Measurements from ENCODE around the gene TAS2R30. TPM values are rescaled to one million over a fixed set of nuclear protein-coding genes. Genes with fewer than 3 reads are reported as not detected.
"Not testable (repeated sequence)": the region's sequence is repeated elsewhere in the genome, so short reads cannot be mapped to it uniquely, and the experiment has no call there.

The TAS2R30 gene
- total and polyA plus RNA-seq, 2 donors (not counting 1 experiment from before 2014, with no cell fraction given) = 9.5 TPM; not detected in 1

DNA sequence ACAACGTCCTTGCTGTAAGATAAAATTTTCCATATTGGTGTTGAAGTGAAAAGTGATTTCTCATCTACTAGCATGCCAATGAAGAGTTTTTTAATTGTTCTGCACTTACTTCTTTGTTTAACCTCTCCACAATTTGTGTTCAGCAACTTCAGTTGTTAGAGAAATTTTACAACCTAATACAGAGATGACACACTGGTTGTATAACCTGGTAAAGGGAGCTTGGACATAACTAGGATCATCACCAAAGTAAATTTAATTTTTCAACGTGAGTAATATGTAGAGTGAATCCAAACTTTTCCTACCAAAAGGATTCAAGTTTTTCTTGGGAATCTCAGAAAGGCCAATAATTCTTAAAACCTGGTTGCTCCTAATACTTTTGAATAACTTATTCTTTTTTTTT, 28.9 kb downstream of the TAS2R30 start:
- intact Hi-C loops (cut with micrococcal nuclease) = no loop called here
- Histone ChIP-seq H3K9me3 (ENCODE audit: control extremely low read depth in 1 of 3, control insufficient read depth in 2 of 3, insufficient read depth in 1 of 3, low read length in 2 of 3) (peaks cover 0 to 11% (median 3%) of the 10 kb centered on the region in 3 donors), H4K20me1 (ENCODE audit: control insufficient read depth, insufficient read depth, low read length, poor library complexity, severe bottlenecking) (peaks cover 7% of the 10 kb centered on the region), H3K9ac (ENCODE audit: low read length) (no peak overlapping the region), H3K4me2 (replicated peaks; ENCODE audit: low read depth, low read length, poor library complexity, severe bottlenecking) (no peak overlapping the region), H3K4me1 (ENCODE audit: control insufficient read depth in 2 of 2, insufficient read depth in 2 of 2, low read length in 2 of 2) (peaks cover 12 to 13% of the 10 kb centered on the region in 2 donors), H3K79me2 (ENCODE audit: control insufficient read depth, insufficient read depth, low read length) (peaks cover 50% of the 10 kb centered on the region), H3K27me3 (replicated peaks in 1 of 4; ENCODE audit: control extremely low read depth in 1 of 4, control insufficient read depth in 3 of 4, insufficient read depth in 4 of 4, low read length in 3 of 4) (no peaks in the 10 kb centered on the region), H3K4me3 (ENCODE audit: control extremely low read depth in 1 of 5, extremely low read depth in 1 of 5, insufficient read depth in 1 of 5, low read depth in 2 of 5, low read length in 4 of 5) (no peak overlapping the region), H3K27ac (ENCODE audit: low read length in 2 of 2) (no peak overlapping the region), H2AFZ (ENCODE audit: insufficient read depth, low read depth, low read length, poor library complexity, severe bottlenecking) (no peak overlapping the region), H3K36me3 (replicated peaks in 1 of 2; ENCODE audit: control extremely low read depth in 1 of 2, control insufficient read depth in 1 of 2, extremely low read depth in 1 of 2, insufficient read depth in 2 of 2, low read length in 1 of 2) (peaks cover 0 to 4% of the 10 kb centered on the region in 2 experiments)
- H3K27me3 Mint-ChIP-seq = no peaks in the 10 kb centered on the region
- H3K27ac Mint-ChIP-seq = no peak overlapping the region
- no CpG with 5 or more reads among the region's 2 CpGs for WGBS (ENCODE audit: insufficient coverage)
- H3K9me3 Mint-ChIP-seq (ENCODE audit: insufficient read depth) = peaks cover 3% of the 10 kb centered on the region
- H3K4me3 Mint-ChIP-seq = no peak overlapping the region
- TF ChIP-seq, protein P1, sequence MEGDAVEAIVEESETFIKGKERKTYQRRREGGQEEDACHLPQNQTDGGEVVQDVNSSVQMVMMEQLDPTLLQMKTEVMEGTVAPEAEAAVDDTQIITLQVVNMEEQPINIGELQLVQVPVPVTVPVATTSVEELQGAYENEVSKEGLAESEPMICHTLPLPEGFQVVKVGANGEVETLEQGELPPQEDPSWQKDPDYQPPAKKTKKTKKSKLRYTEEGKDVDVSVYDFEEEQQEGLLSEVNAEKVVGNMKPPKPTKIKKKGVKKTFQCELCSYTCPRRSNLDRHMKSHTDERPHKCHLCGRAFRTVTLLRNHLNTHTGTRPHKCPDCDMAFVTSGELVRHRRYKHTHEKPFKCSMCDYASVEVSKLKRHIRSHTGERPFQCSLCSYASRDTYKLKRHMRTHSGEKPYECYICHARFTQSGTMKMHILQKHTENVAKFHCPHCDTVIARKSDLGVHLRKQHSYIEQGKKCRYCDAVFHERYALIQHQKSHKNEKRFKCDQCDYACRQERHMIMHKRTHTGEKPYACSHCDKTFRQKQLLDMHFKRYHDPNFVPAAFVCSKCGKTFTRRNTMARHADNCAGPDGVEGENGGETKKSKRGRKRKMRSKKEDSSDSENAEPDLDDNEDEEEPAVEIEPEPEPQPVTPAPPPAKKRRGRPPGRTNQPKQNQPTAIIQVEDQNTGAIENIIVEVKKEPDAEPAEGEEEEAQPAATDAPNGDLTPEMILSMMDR (IDR thresholded peaks at IDR 0.05) = no peak
- TF ChIP-seq EZH2 (IDR thresholded peaks at IDR 0.05; ENCODE audit: borderline replicate concordance, insufficient read depth, low read depth, low read length, poor library complexity, severe bottlenecking) = no peak
- peaks cover 25% of the 10 kb centered on the region for H3K4me1 Mint-ChIP-seq
- ATAC-seq (ENCODE audit: low read depth) (no peak), DNase-seq (no peak)
- ChIA-PET CTCF (no interaction called here), POLR2A (no interaction called here)

DNA sequence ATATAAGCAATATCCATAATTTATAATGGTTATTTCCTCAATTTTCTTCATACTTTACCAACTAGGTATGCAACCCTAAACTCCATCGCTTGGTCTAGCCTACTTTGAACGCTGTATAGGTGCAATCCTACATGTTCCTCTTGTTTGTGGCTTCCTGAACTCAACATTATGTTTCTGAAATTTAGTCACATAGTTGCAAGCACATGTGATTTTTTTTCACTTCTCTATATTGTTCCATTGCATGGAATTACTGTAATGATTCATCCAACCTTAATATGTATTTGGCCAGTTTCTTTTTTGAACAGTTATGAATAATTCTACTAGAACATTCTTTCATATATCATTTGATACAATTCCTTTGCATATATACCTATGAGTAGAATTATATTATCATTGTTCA, 39.5 kb downstream of the TAS2R30 start:
- H3K9ac ChIP-seq (ENCODE audit: low read length); H2AFZ ChIP-seq (ENCODE audit: insufficient read depth, low read depth, low read length, poor library complexity, severe bottlenecking); H3K9me3 ChIP-seq (ENCODE audit: control extremely low read depth in 1 of 3, control insufficient read depth in 2 of 3, insufficient read depth in 1 of 3, low read length in 2 of 3); H3K27me3 ChIP-seq (replicated peaks in 1 of 4; ENCODE audit: control extremely low read depth in 1 of 4, control insufficient read depth in 3 of 4, insufficient read depth in 4 of 4, low read length in 3 of 4); H3K36me3 ChIP-seq (replicated peaks in 1 of 2; ENCODE audit: control extremely low read depth in 1 of 2, control insufficient read depth in 1 of 2, extremely low read depth in 1 of 2, insufficient read depth in 2 of 2, low read length in 1 of 2); H3K27ac Mint-ChIP-seq; H3K4me3 ChIP-seq (ENCODE audit: control extremely low read depth in 1 of 5, extremely low read depth in 1 of 5, insufficient read depth in 1 of 5, low read depth in 2 of 5, low read length in 4 of 5); intact Hi-C loops (cut with micrococcal nuclease); ATAC-seq (ENCODE audit: low read depth); H3K27ac ChIP-seq (ENCODE audit: low read length in 2 of 2); H3K4me1 Mint-ChIP-seq; H3K79me2 ChIP-seq (ENCODE audit: control insufficient read depth, insufficient read depth, low read length); POLR2A ChIA-PET; H3K9me3 Mint-ChIP-seq (ENCODE audit: insufficient read depth); H3K27me3 Mint-ChIP-seq; CTCF ChIA-PET; DNase-seq; H3K4me3 Mint-ChIP-seq; H4K20me1 ChIP-seq (ENCODE audit: control insufficient read depth, insufficient read depth, low read length, poor library complexity, severe bottlenecking); H3K4me2 ChIP-seq (replicated peaks; ENCODE audit: low read depth, low read length, poor library complexity, severe bottlenecking); H3K4me1 ChIP-seq (ENCODE audit: control insufficient read depth in 2 of 2, insufficient read depth in 2 of 2, low read length in 2 of 2): not testable (repeated sequence)
- no CpG with 5 or more reads among the region's 2 CpGs for WGBS (ENCODE audit: insufficient coverage)
